DOHH2 (cell line): Measurements from ENCODE around the gene MAML2.
"Not testable (repeated sequence)": the region's sequence is repeated elsewhere in the genome, so short reads cannot be mapped to it uniquely, and the experiment has no call there.

Experiments used
- H3F3A ChIP-seq: fragments of 200-600 bp; sonication (generic), shearing (Covaris generic); 2 replicates; pipeline ENCODE4 v1.6.0; 2016; ENCODE audit warnings: antibody characterized with exemption, mild to moderate bottlenecking; ENCODE audit not compliant: control insufficient read depth, insufficient read depth
- H3K27ac ChIP-seq: fragments of 200-600 bp; sonication (generic); 2 replicates; pipeline ENCODE4 v1.5.1; 2014; ENCODE audit warnings: low read depth, mild to moderate bottlenecking, low read length, moderate library complexity
- H3K27me3 ChIP-seq: fragments of 200-600 bp; sonication (generic); 2 replicates; pipeline ENCODE4 v1.6.1; 2014; ENCODE audit warnings: mild to moderate bottlenecking, low read length, mixed read lengths; ENCODE audit not compliant: control insufficient read depth
- H3K36me3 ChIP-seq: fragments of 200-600 bp; sonication (generic); 2 replicates; pipeline ENCODE4 v1.6.1; 2014; ENCODE audit warnings: mild to moderate bottlenecking, low read length, moderate library complexity, mixed read lengths; ENCODE audit not compliant: control insufficient read depth
- H3K4me1 ChIP-seq: fragments of 200-600 bp; sonication (generic); 2 replicates; pipeline ENCODE4 v1.6.1; 2014; ENCODE audit warnings: mild to moderate bottlenecking, low read length, mixed read lengths; ENCODE audit not compliant: control insufficient read depth
- H3K4me2 ChIP-seq: fragments of 200-600 bp; sonication (generic); 2 replicates; pipeline ENCODE4 v1.6.0; 2014; ENCODE audit warnings: mild to moderate bottlenecking, low read length, moderate library complexity
- H3K4me3 ChIP-seq: fragments of 200-600 bp; sonication (generic); 2 replicates; pipeline ENCODE4 v1.5.1; 2014; ENCODE audit warnings: mild to moderate bottlenecking, low read length, mixed read lengths
- H3K79me2 ChIP-seq: fragments of 200-600 bp; sonication (generic); 2 replicates; pipeline ENCODE4 v1.6.1; 2014; ENCODE audit warnings: mild to moderate bottlenecking, low read length, mixed read lengths; ENCODE audit not compliant: control insufficient read depth
- H3K9me2 ChIP-seq: fragments of 200-600 bp; sonication (generic); replicated peaks from 2 replicates; pipeline ENCODE4 v1.6.1; 2014; ENCODE audit warnings: mild to moderate bottlenecking, low read length, mixed read lengths; ENCODE audit not compliant: control insufficient read depth
- H3K9me3 ChIP-seq: fragments of 200-600 bp; sonication (generic); 2 replicates; pipeline ENCODE4 v1.6.1; 2014; ENCODE audit warnings: antibody characterized with exemption, low read length, mixed read lengths; ENCODE audit not compliant: control insufficient read depth, insufficient read depth
- H4K20me1 ChIP-seq: fragments of 200-600 bp; sonication (generic); 2 replicates; pipeline ENCODE4 v1.6.0; 2014; ENCODE audit warnings: low read depth, mild to moderate bottlenecking, antibody characterized with exemption, low read length, moderate library complexity; ENCODE audit not compliant: control insufficient read depth, insufficient read depth
- CTCF ChIP-seq: fragments of 200-600 bp; sonication (generic); IDR thresholded peaks from one replicate; pipeline ENCODE4 v1.5.1; 2014; ENCODE audit warnings: antibody characterized with exemption, mild to moderate bottlenecking, low read depth, low read length; ENCODE audit not compliant: poor library complexity, severe bottlenecking
- EZH2phosphoT487 ChIP-seq: fragments of 200-600 bp; sonication (generic); IDR thresholded peaks from 2 replicates; pipeline ENCODE4 v1.6.1; 2017; ENCODE audit warnings: borderline replicate concordance, mild to moderate bottlenecking, antibody characterized with exemption, low read length, moderate library complexity, mixed read lengths

MAML2 gene

GRCh38 chr11:96275801-96276594, 67.0 kb downstream of the MAML2 start:
- H3K4me3 ChIP-seq: no peak overlapping the region
- H3K9me3 ChIP-seq: no peaks in the 10 kb centered on the region
- H3K4me2 ChIP-seq: no peak overlapping the region
- no peaks in the 10 kb centered on the region for H3K9me2 ChIP-seq
- H3K79me2 ChIP-seq: no peaks in the 10 kb centered on the region
- TF ChIP-seq CTCF (no peak), EZH2phosphoT487 (no peak)
- H3K36me3 ChIP-seq: no peaks in the 10 kb centered on the region
- H3F3A ChIP-seq: no peaks in the 10 kb centered on the region
- no peaks in the 10 kb centered on the region for H3K27me3 ChIP-seq
- H4K20me1 ChIP-seq: no peaks in the 10 kb centered on the region
- H3K4me1 ChIP-seq: peaks cover 11% of the 10 kb centered on the region
- H3K27ac ChIP-seq: no peak overlapping the region

- TF ChIP-seq CTCF (no peak), EZH2phosphoT487 (no peak)
- H4K20me1 ChIP-seq: no peaks in the 10 kb centered on the region
- no peaks in the 10 kb centered on the region for H3K9me2 ChIP-seq
- H3K36me3 ChIP-seq: no peaks in the 10 kb centered on the region
- H3K27me3 ChIP-seq: no peaks in the 10 kb centered on the region
- no peaks in the 10 kb centered on the region for H3K9me3 ChIP-seq
- no peak overlapping the region for H3K4me3 ChIP-seq
- peaks cover 11% of the 10 kb centered on the region for H3K4me1 ChIP-seq
- no peaks in the 10 kb centered on the region for H3K79me2 ChIP-seq
- no peak overlapping the region for H3K27ac ChIP-seq
- no peak overlapping the region for H3K4me2 ChIP-seq
- H3F3A ChIP-seq: no peaks in the 10 kb centered on the region
These were observed 69.5 kb downstream of the MAML2 start for GRCh38 chr11:96273507-96273906.

DNA sequence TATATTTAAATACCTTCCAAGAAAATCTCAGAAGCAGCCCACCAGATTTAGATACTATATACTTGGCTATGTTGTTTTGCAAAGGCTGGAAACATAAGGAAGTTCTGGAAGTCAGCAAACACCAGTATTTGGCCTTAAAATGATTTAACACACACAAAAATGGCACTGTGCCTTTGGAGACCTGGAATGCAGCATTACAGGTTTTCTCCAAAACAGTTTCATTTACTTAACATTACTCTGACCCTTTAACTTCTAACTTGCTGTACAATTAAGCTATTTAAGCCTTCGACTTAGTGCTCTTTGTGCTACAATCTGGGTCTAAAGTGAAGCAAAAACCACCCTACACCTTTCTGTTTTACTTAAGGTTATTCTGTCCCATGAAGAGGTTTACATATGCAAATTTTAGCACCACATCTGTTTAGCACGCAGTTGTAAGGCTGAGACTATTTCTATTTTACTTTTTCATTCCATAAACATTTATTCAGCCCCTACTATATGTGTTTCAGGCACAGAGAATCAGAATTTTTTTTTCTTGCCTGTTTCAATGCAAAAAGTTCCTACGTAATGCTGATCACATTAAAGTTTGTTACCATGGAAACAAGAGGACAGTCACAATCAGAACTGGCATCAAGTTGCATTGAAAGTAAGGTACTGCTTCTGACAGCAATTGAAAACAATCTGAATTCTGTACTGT, 70.3 kb downstream of the MAML2 start:
- H3K79me2 ChIP-seq: no peaks in the 10 kb centered on the region
- H3K9me3 ChIP-seq: no peaks in the 10 kb centered on the region
- H4K20me1 ChIP-seq: no peaks in the 10 kb centered on the region
- H3K4me1 ChIP-seq: peaks cover 15% of the 10 kb centered on the region
- no peak for TF ChIP-seq EZH2phosphoT487
- H3K9me2 ChIP-seq: no peaks in the 10 kb centered on the region
- no peak overlapping the region for H3K4me2 ChIP-seq
- H3F3A ChIP-seq: no peaks in the 10 kb centered on the region
- H3K27ac ChIP-seq: no peak overlapping the region
- H3K4me3 ChIP-seq: no peak overlapping the region
- no peaks in the 10 kb centered on the region for H3K27me3 ChIP-seq
- no peaks in the 10 kb centered on the region for H3K36me3 ChIP-seq

- no peaks in the 10 kb centered on the region for H3F3A ChIP-seq
- no peaks in the 10 kb centered on the region for H3K27me3 ChIP-seq
- H3K4me3 ChIP-seq: no peak overlapping the region
- no peaks in the 10 kb centered on the region for H3K9me3 ChIP-seq
- no peak overlapping the region for H3K27ac ChIP-seq
- H3K9me2 ChIP-seq: no peaks in the 10 kb centered on the region
- H3K36me3 ChIP-seq: no peaks in the 10 kb centered on the region
- no peaks in the 10 kb centered on the region for H3K79me2 ChIP-seq
- no peak overlapping the region for H3K4me2 ChIP-seq
- TF ChIP-seq CTCF (no peak), EZH2phosphoT487 (no peak)
- peaks cover 24% of the 10 kb centered on the region for H3K4me1 ChIP-seq
- no peaks in the 10 kb centered on the region for H4K20me1 ChIP-seq
These were observed 71.2 kb downstream of the MAML2 start for GRCh38 chr11:96271777-96272176.

- not testable (repeated sequence) for H3K27ac ChIP-seq, H3K79me2 ChIP-seq, H3K9me3 ChIP-seq
These were observed 71.6 kb downstream of the MAML2 start for GRCh38 chr11:96271352-96271751.

More at GRCh38 chr11:96271352-96271751, 71.6 kb downstream of the MAML2 start:
- not testable (repeated sequence) for H3K36me3 ChIP-seq, H3K4me3 ChIP-seq, H4K20me1 ChIP-seq, H3K9me2 ChIP-seq, H3F3A ChIP-seq, H3K27me3 ChIP-seq, H3K4me2 ChIP-seq
- H3K4me1 ChIP-seq: peaks cover 28% of the 10 kb centered on the region
